K562 (cell line): Measurements from ENCODE around the gene PRKAR2B. TPM values are rescaled to one million over a fixed set of nuclear protein-coding genes. Genes with fewer than 3 reads are reported as not detected.

Experiments used
- BMI1 ChIP-seq: fragments of 150-350 bp; IDR thresholded peaks from 2 replicates; pipeline ENCODE4 v1.6.1; 2014; ENCODE audit warnings: low read length
- CBX8 ChIP-seq: fragments of 200-600 bp; sonication (generic); IDR thresholded peaks from 2 replicates; pipeline ENCODE4 v1.6.1; 2012; ENCODE audit warnings: borderline replicate concordance, mixed run types, low read depth, mild to moderate bottlenecking, moderate library complexity, mixed read lengths, low read length, control low read depth, inconsistent platforms; ENCODE audit not compliant: poor library complexity, severe bottlenecking; ENCODE audit errors: extremely low read depth
- CHCHD3 ChIP-seq: fragments of 250-450 bp; sonication (Bioruptor Pico); IDR thresholded peaks from 2 replicates; pipeline ENCODE4 v2.1.2; 2022; ENCODE audit warnings: mild to moderate bottlenecking
- CREM ChIP-seq: IDR thresholded peaks from 2 replicates; pipeline ENCODE4 v1.6.1; 2014; ENCODE audit warnings: antibody characterized with exemption, low read depth
- ELK3 ChIP-seq: fragments of 450-650 bp; formaldehyde crosslinking; IDR thresholded peaks from 2 replicates; pipeline ENCODE4 v1.4.0; 2020; ENCODE audit warnings: mild to moderate bottlenecking
- JUN ChIP-seq, 2 experiments: sonication (generic) in 1 of 2; formaldehyde crosslinking in 1 of 2; IDR thresholded peaks; 2 replicates each; pipeline versions ENCODE4 v1.6.1 to v1.8.0; 2012 to 2022; ENCODE audit warnings: borderline replicate concordance in 2 of 2, mild to moderate bottlenecking in 2 of 2, improper control_type of control experiment in 1 of 2, low read depth in 1 of 2, low read length in 1 of 2, missing genetic modification reagents in 1 of 2
- JUND ChIP-seq, 2 experiments: IDR thresholded peaks; 2 replicates in 1 of 2; 3 replicates in 1 of 2; pipeline ENCODE4 v1.6.1; 2011; ENCODE audit warnings: borderline replicate concordance in 2 of 2, low read depth in 2 of 2, low read length in 2 of 2, improper control_type of control experiment in 1 of 2, missing biosample characterization in 1 of 2, missing genetic modification characterization in 1 of 2, missing genetic modification reagents in 1 of 2
- KLF1 ChIP-seq: fragments of 450-650 bp; IDR thresholded peaks from 2 replicates; pipeline ENCODE4 v1.6.1; 2016; ENCODE audit warnings: missing genetic modification characterization, missing compliant biosample characterization
- MBD2 ChIP-seq: sonication (generic); IDR thresholded peaks from 2 replicates; pipeline ENCODE4 v1.6.1; 2016; ENCODE audit warnings: low read depth, borderline replicate concordance
- RFX5 ChIP-seq: IDR thresholded peaks from 2 replicates; pipeline ENCODE4 v1.6.1; 2011; ENCODE audit warnings: low read depth, mild to moderate bottlenecking, improper control_type of control experiment, low read length
- RNF219 ChIP-seq: fragments of 250-450 bp; sonication (Bioruptor Pico); IDR thresholded peaks from 2 replicates; pipeline ENCODE4 v1.5.0; 2022; ENCODE audit warnings: mild to moderate bottlenecking
- SAFB2 ChIP-seq: fragments of 200-400 bp; formaldehyde crosslinking; IDR thresholded peaks from 2 replicates; pipeline ENCODE4 v1.6.1; 2018; ENCODE audit warnings: borderline replicate concordance, low read length, low read depth, moderate library complexity; ENCODE audit not compliant: severe bottlenecking
- SETDB1 ChIP-seq: IDR thresholded peaks from one replicate; pipeline ENCODE4 v1.6.1; 2012; ENCODE audit warnings: low read length, control low read depth, inconsistent platforms
- SIN3A ChIP-seq, 2 experiments: fragments of 150-350 bp in 1 of 2; IDR thresholded peaks; 2 replicates each; pipeline ENCODE4 v1.6.1; 2011 to 2016; ENCODE audit warnings: borderline replicate concordance in 2 of 2, low read depth in 2 of 2, low read length in 2 of 2, mild to moderate bottlenecking in 2 of 2, moderate library complexity in 2 of 2; ENCODE audit not compliant: control insufficient read depth in 1 of 2
- SLC30A9 ChIP-seq: fragments of 250-450 bp; sonication (Bioruptor Pico); IDR thresholded peaks from 2 replicates; pipeline ENCODE4 v1.8.0; 2022; ENCODE audit warnings: mild to moderate bottlenecking, moderate library complexity
- SRF ChIP-seq, 2 experiments: fragments of 250-450, 450-650 bp in 1 of 2; sonication (Bioruptor Pico) in 1 of 2; sonication (generic) in 1 of 2; formaldehyde crosslinking; IDR thresholded peaks; 2 replicates each; pipeline versions ENCODE4 v1.5.0 to v1.5.1; 2020 to 2022; ENCODE audit warnings: mild to moderate bottlenecking in 1 of 2, missing genetic modification reagents in 1 of 2
- STAT5A ChIP-seq: IDR thresholded peaks from 2 replicates; pipeline ENCODE4 v1.6.1; 2012; ENCODE audit warnings: low read length, inconsistent platforms, borderline replicate concordance
- TCF3 ChIP-seq: sonication (generic); formaldehyde crosslinking; IDR thresholded peaks from 2 replicates; pipeline ENCODE4 v1.4.0; 2020; ENCODE audit warnings: mild to moderate bottlenecking, missing genetic modification reagents
- TCFL5 ChIP-seq: fragments of 250-450 bp; sonication (Bioruptor Pico); conservative IDR thresholded peaks from 2 replicates; pipeline ENCODE4 v1.6.1; 2021; ENCODE audit warnings: mild to moderate bottlenecking, moderate library complexity, matching md5 sums
- ZFP36 ChIP-seq: fragments of 150-350 bp; IDR thresholded peaks from 2 replicates; pipeline ENCODE4 v1.6.1; 2018; ENCODE audit warnings: low read length, low read depth; ENCODE audit not compliant: partially characterized antibody
- ZFP91 ChIP-seq: sonication (generic); formaldehyde crosslinking; IDR thresholded peaks from 2 replicates; pipeline ENCODE4 v1.8.0; 2022; ENCODE audit warnings: mild to moderate bottlenecking, missing genetic modification reagents
- ZNF354B ChIP-seq: fragments of 250-450 bp; sonication (Bioruptor Pico); IDR thresholded peaks from 2 replicates; pipeline ENCODE4 v1.4.0; 2020
- ZNF75A ChIP-seq: fragments of 450-650 bp; formaldehyde crosslinking; IDR thresholded peaks from 2 replicates; pipeline ENCODE4 v1.4.0; 2020; ENCODE audit warnings: mild to moderate bottlenecking
- polyA plus RNA-seq, 8 experiments: library from polyadenylated mRNA; depleted of rRNA in 4 of 8; stranded (reverse) in 5 of 8; unstranded in 3 of 8; fragments of >200 nt; fragmentation: Nextera tagmentation in 2 of 8; fragmentation: Illumina TruSeq in 1 of 8; extraction: Ambion mirVana in 2 of 8; extraction: Trizol in 1 of 8; gene quantifications; 2 replicates each; pipeline versions ENCODE4 v1.2.1 to v1.2.3, GENCODE V29; 2011 to 2014; ENCODE audit warnings: inconsistent platforms in 1 of 8, missing spikeins in 1 of 8
- total RNA-seq, 7 experiments: library from RNA; depleted of rRNA in 6 of 7; stranded (reverse); fragments of >200 nt in 6 of 7; fragmentation: Illumina TruSeq in 2 of 7; extraction: Trizol in 2 of 7; gene quantifications; 2 replicates each; pipeline versions ENCODE4 v1.2.1 to v1.2.3, GENCODE V29; 2011 to 2021; ENCODE audit warnings: low replicate concordance in 1 of 7

The PRKAR2B gene
- total and polyA plus RNA-seq, 9 of the 15 experiments (the other 6 are each of a cell fraction or from before 2014, with no cell fraction given): 59.0 to 173 (median 129) TPM

DNA sequence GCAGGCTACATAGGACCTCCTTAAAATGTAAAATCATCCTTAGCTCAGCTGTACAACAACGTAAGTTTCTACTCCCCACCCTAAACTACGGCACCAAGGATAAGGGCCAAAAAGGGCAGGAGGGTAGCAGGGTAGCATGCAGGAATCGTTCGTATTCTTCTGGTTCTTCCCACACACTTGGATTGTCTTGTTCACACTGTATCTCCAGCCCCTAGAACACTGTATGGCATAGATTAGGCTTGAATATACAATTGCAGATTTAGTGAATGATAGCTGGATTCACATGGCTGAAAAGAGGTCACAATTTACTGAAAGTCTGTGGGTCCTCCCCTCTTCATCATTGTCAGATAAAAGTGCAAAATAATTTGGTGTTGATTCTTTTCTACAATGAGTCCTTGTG lies 28.2 kb upstream of the PRKAR2B start (continued):
- no peak for TF ChIP-seq RNF219
- no peak for TF ChIP-seq KLF1 (tag)
- TF ChIP-seq TCFL5: no peak
- TF ChIP-seq RFX5: no peak
- TF ChIP-seq SLC30A9 (CRISPR knock-in tag): no peak
- no peak for TF ChIP-seq JUN (IDR thresholded peaks at IDR 0.05; ENCODE audit: borderline replicate concordance, low read depth, low read length)
- no peak for TF ChIP-seq JUN (CRISPR knock-in tag; IDR thresholded peaks at IDR 0.05; ENCODE audit: borderline replicate concordance)
- TF ChIP-seq ZFP91 (CRISPR knock-in tag): no peak
- no peak for TF ChIP-seq ZNF354B (CRISPR knock-in tag)
- TF ChIP-seq CREM: peak; percentile 48; the same call in 1 of the 2 replicates
- no peak for TF ChIP-seq SIN3A (IDR thresholded peaks at IDR 0.05; ENCODE audit: borderline replicate concordance in 2 of 2, control insufficient read depth in 1 of 2, low read depth in 2 of 2, low read length in 2 of 2)
- TF ChIP-seq ZFP36: no peak
- no peak for TF ChIP-seq CHCHD3
- no peak for TF ChIP-seq SRF (CRISPR knock-in tag; IDR thresholded peaks at IDR 0.05)
- no peak for TF ChIP-seq ZNF75A (CRISPR knock-in tag)
- peak; percentile 31; the same call in 1 of the 2 replicates for TF ChIP-seq STAT5A
- no peak for TF ChIP-seq ELK3 (CRISPR knock-in tag)
- TF ChIP-seq CBX8: no peak
- TF ChIP-seq SETDB1: no peak
- TF ChIP-seq BMI1: no peak
- TF ChIP-seq TCF3 (CRISPR knock-in tag): peak; percentile 65
- no peak for TF ChIP-seq JUND (IDR thresholded peaks at IDR 0.05; ENCODE audit: borderline replicate concordance, low read depth, low read length)
- peak; percentile 20; the same call in 1 of the 3 replicates for TF ChIP-seq JUND (tag; IDR thresholded peaks at IDR 0.05; ENCODE audit: borderline replicate concordance, low read depth, low read length)
- TF ChIP-seq SAFB2: no peak
- no peak for TF ChIP-seq MBD2
